GM23248 (cell line): ENCODE data around the gene SSUH2. TPM values are rescaled to one million over a fixed set of nuclear protein-coding genes. Genes with fewer than 3 reads are reported as not detected.

Source experiments
- DNase-seq: peaks from one replicate; pipeline ENCODE4 v3.0.0-alpha.2; 2015
- H2AFZ ChIP-seq: fragments of 200-600 bp; sonication (generic); 2 replicates; pipeline ENCODE4 v1.6.1; 2016; ENCODE audit warnings: antibody characterized with exemption
- H3F3A ChIP-seq: fragments of 200-600 bp; sonication (generic); 2 replicates; pipeline ENCODE4 v1.6.1; 2016; ENCODE audit warnings: mild to moderate bottlenecking, antibody characterized with exemption, mixed run types; ENCODE audit not compliant: insufficient read depth
- H3K27ac ChIP-seq: fragments of 200-600 bp; sonication (generic); 2 replicates; pipeline ENCODE4 v1.5.1; 2016; ENCODE audit warnings: mild to moderate bottlenecking
- H3K27me3 ChIP-seq: fragments of 200-600 bp; sonication (generic); replicated peaks from 2 replicates; pipeline ENCODE4 v1.6.1; 2016; ENCODE audit warnings: mild to moderate bottlenecking; ENCODE audit not compliant: insufficient read depth
- H3K36me3 ChIP-seq: fragments of 200-600 bp; sonication (generic); 2 replicates; pipeline ENCODE4 v1.6.1; 2016; ENCODE audit warnings: low read depth, mild to moderate bottlenecking
- H3K4me1 ChIP-seq: fragments of 200-600 bp; sonication (generic); 2 replicates; pipeline ENCODE4 v1.6.1; 2016; ENCODE audit warnings: mild to moderate bottlenecking; ENCODE audit not compliant: insufficient read depth
- H3K4me2 ChIP-seq: fragments of 200-600 bp; sonication (generic); one replicate; pipeline ENCODE4 v1.6.1; 2016; ENCODE audit warnings: mild to moderate bottlenecking; ENCODE audit not compliant: unreplicated experiment
- H3K4me3 ChIP-seq: fragments of 200-600 bp; sonication (generic); 2 replicates; pipeline ENCODE4 v1.5.1; 2016; ENCODE audit warnings: mild to moderate bottlenecking
- H3K79me2 ChIP-seq: fragments of 200-600 bp; sonication (generic); 2 replicates; pipeline ENCODE4 v1.6.1; 2016; ENCODE audit warnings: mild to moderate bottlenecking; ENCODE audit not compliant: insufficient read depth
- H3K9ac ChIP-seq: fragments of 200-600 bp; sonication (generic); 2 replicates; pipeline ENCODE4 v1.6.1; 2016; ENCODE audit warnings: mild to moderate bottlenecking
- H3K9me2 ChIP-seq: fragments of 200-600 bp; sonication (generic); 2 replicates; pipeline ENCODE4 v1.6.1; 2016; ENCODE audit warnings: mixed run types, mild to moderate bottlenecking, moderate library complexity; ENCODE audit not compliant: insufficient read depth
- H3K9me3 ChIP-seq: fragments of 200-600 bp; sonication (generic); one replicate; pipeline ENCODE4 v1.6.1; 2017; ENCODE audit warnings: low read depth
- H4K20me1 ChIP-seq: fragments of 200-600 bp; sonication (generic); 2 replicates; pipeline ENCODE4 v1.6.0; 2016; ENCODE audit not compliant: insufficient read depth
- EZH2 ChIP-seq: fragments of 200-600 bp; sonication (generic); IDR thresholded peaks from 2 replicates; pipeline ENCODE4 v1.6.1; 2018; ENCODE audit warnings: antibody characterized with exemption, mild to moderate bottlenecking; ENCODE audit not compliant: insufficient read depth, poor library complexity, severe bottlenecking
- EZH2phosphoT487 ChIP-seq: fragments of 200-600 bp; sonication (generic); IDR thresholded peaks from 2 replicates; pipeline ENCODE4 v1.6.1; 2018; ENCODE audit warnings: antibody characterized with exemption, moderate library complexity, mild to moderate bottlenecking, low read depth; ENCODE audit not compliant: insufficient read depth
- WGBS, 2 experiments: methylation state at CpG; one replicate each; pipeline ENCODE4 v1.1.6; 2015 to 2017; ENCODE audit warnings: low lambda C conversion rate in 2 of 2, low coverage in 1 of 2; ENCODE audit errors: missing lambda C conversion rate in 2 of 2; 5-methylcytosine and 5-hydroxymethylcytosine counted together
- in situ Hi-C: fragments of 300-500 bp; cut with MboI; formaldehyde crosslinking; loops from 2 replicates; pipeline ENCODE4 v1.15.0; 2020
- polyA plus RNA-seq: library from polyadenylated mRNA; unstranded; fragments of >200 nt; fragmentation: Nextera tagmentation; extraction: Ambion mirVana; gene quantifications from 2 replicates; pipeline ENCODE4 v1.2.1, GENCODE V29; 2016
- total RNA-seq: library from RNA; depleted of rRNA; stranded (reverse); fragments of >200 nt; shearing (Covaris generic); gene quantifications from 2 replicates; pipeline ENCODE4 v1.2.3, GENCODE V29; 2014

Gene SSUH2
- total and polyA plus RNA-seq, 2 experiments from 2014 or later = 0.18 to 0.76 TPM

GRCh38 chr3:8673083-8673737 is 28.6 kb upstream of the SSUH2 start:
- 81 to 87% methylated on average over 14 of the region's 14 CpGs for WGBS, 2 experiments
- no peak for TF ChIP-seq EZH2phosphoT487
- no peak for TF ChIP-seq EZH2

DNA sequence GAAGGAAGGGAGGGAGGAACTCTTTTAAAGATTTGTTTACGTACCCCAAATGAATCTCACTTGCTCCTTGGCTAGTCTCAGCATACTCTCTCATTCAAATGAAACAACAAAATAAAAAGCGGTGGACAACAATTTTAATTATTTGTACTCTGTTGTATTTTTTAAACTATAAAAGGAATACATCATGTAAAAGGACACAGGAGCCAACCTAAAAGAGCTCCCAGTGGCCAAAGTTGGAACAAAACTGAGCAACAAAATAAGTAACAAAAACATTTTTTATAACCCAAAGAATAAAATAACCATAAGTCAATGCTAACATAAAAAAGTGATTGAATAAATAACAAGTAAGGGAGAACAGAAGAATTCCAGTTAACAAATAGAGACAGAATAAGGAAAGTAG is 24.4 kb upstream of the SSUH2 start:
- in situ Hi-C loops = no loop called here
- TF ChIP-seq EZH2 (no peak), EZH2phosphoT487 (no peak)
- no peak for DNase-seq

More at GRCh38 chr3:8673083-8673737, 28.6 kb upstream of the SSUH2 start:
- Histone ChIP-seq H3K4me2 (no peak overlapping the region), H3K9me2 (no peaks in the 10 kb centered on the region), H4K20me1 (no peaks in the 10 kb centered on the region), H3K36me3 (no peaks in the 10 kb centered on the region), H3F3A (no peaks in the 10 kb centered on the region), H3K27me3 (no peaks in the 10 kb centered on the region), H3K79me2 (no peaks in the 10 kb centered on the region), H2AFZ (no peak overlapping the region), H3K4me3 (no peak overlapping the region), H3K4me1 (0 out of 2 replicates have a peak, but pooled peaks cover 3% of the 10 kb centered on the region), H3K27ac (no peak overlapping the region), H3K9me3 (no peaks in the 10 kb centered on the region), H3K9ac (no peak overlapping the region)
- in situ Hi-C loops = no loop called here
- no peak for DNase-seq

GRCh38 chr3:8668216-8668615 is 23.6 kb upstream of the SSUH2 start:
- peak; percentile 54 for DNase-seq
- Histone ChIP-seq H3K9me3 (no peaks in the 10 kb centered on the region), H3K4me1 (0 out of 2 replicates have a peak, but pooled peaks cover 3% of the 10 kb centered on the region), H3K79me2 (no peaks in the 10 kb centered on the region), H3K4me2 (no peak overlapping the region), H3K9ac (no peak overlapping the region), H3K4me3 (no peak overlapping the region), H3K27me3 (no peaks in the 10 kb centered on the region), H3K9me2 (no peaks in the 10 kb centered on the region), H3F3A (no peaks in the 10 kb centered on the region), H3K27ac (no peak overlapping the region), H4K20me1 (no peaks in the 10 kb centered on the region), H2AFZ (no peak overlapping the region), H3K36me3 (no peaks in the 10 kb centered on the region)
- TF ChIP-seq EZH2 (no peak), EZH2phosphoT487 (no peak)
- in situ Hi-C loops = no loop called here

More for the DNA sequence above, 24.4 kb upstream of the SSUH2 start:
- Histone ChIP-seq H3K36me3 (no peaks in the 10 kb centered on the region), H3K4me2 (no peak overlapping the region), H4K20me1 (no peaks in the 10 kb centered on the region), H3K9me3 (no peaks in the 10 kb centered on the region), H3K27me3 (no peaks in the 10 kb centered on the region), H3K9ac (no peak overlapping the region), H3F3A (no peaks in the 10 kb centered on the region), H3K79me2 (no peaks in the 10 kb centered on the region), H3K4me3 (no peak overlapping the region), H3K9me2 (no peaks in the 10 kb centered on the region), H3K4me1 (0 out of 2 replicates have a peak, but pooled peaks cover 3% of the 10 kb centered on the region), H3K27ac (no peak overlapping the region), H2AFZ (no peak overlapping the region)
- whole genome bisulfite sequencing, 2 experiments = 60 to 90% methylated on average over 1 to 2 of the region's 2 CpGs

GRCh38 chr3:8667463-8668091 is 23.0 kb upstream of the SSUH2 start:
- H3K27ac ChIP-seq = no peak overlapping the region
- H3K4me2 ChIP-seq = no peak overlapping the region
- H2AFZ ChIP-seq = no peak overlapping the region
- no peaks in the 10 kb centered on the region for H3K36me3 ChIP-seq
- no peaks in the 10 kb centered on the region for H3F3A ChIP-seq
- H3K4me1 ChIP-seq = 0 out of 2 replicates have a peak, but pooled peaks cover 3% of the 10 kb centered on the region
- no peak for TF ChIP-seq EZH2
- no peak for TF ChIP-seq EZH2phosphoT487
- no peak for DNase-seq
- H3K9me2 ChIP-seq = no peaks in the 10 kb centered on the region
- no peak overlapping the region for H3K4me3 ChIP-seq
- no peaks in the 10 kb centered on the region for H3K27me3 ChIP-seq
- no peaks in the 10 kb centered on the region for H3K79me2 ChIP-seq
- H3K9me3 ChIP-seq = no peaks in the 10 kb centered on the region
- H4K20me1 ChIP-seq = no peaks in the 10 kb centered on the region
- no peak overlapping the region for H3K9ac ChIP-seq
- 61 to 63% methylated on average over 6 of the region's 6 CpGs for WGBS, 2 experiments
- in situ Hi-C loops = no loop called here
